ENCODE measurements around the gene POFUT1.

DNA sequence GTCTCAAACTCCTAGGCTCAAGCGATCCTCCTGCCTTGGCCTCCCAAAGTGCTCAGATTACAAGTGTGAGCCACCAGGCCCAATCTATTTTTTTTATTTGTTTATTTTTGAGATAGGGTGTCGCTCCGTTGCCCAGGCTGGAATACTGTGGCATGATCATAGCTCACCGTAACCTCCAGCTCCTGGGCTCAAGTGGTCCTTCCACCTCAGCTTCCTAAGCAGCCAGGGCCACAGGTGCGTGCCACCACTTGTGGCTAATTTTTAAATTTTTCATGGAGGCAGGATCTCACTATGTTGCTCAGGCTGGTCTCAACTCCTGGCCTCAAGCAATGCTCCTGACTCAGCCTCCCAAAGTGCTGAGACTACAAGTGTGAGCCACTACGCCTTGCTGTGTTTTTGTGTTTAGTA is 79.6 kb downstream of the POFUT1 start:
- TF ChIP-seq POLR2A (IDR thresholded peaks at IDR 0.05): no peak
- TF ChIP-seq CTCF (IDR thresholded peaks at IDR 0.05): no peak
